H9 (cell line): ENCODE measurements around the gene EPB41. TPM values are rescaled to one million over a fixed set of nuclear protein-coding genes. Genes with fewer than 3 reads are reported as not detected.

ENCODE experiments used
- DNase-seq: peaks from one replicate; pipeline ENCODE4 v3.0.0-alpha.2; 2017
- H2AFZ ChIP-seq: one replicate; pipeline ENCODE4 v1.6.1; 2013; ENCODE audit warnings: mild to moderate bottlenecking, low read length, control low read depth, moderate library complexity
- H2AK5ac ChIP-seq: 2 replicates; pipeline ENCODE4 v1.6.1; 2013; ENCODE audit warnings: low read length, control low read depth, mixed read lengths; ENCODE audit not compliant: insufficient read length
- H2BK120ac ChIP-seq: one replicate; pipeline ENCODE4 v1.6.1; 2013; ENCODE audit warnings: low read depth, mild to moderate bottlenecking, low read length, control low read depth, inconsistent platforms; ENCODE audit not compliant: poor library complexity, severe bottlenecking
- H2BK12ac ChIP-seq: 2 replicates; pipeline ENCODE4 v1.6.1; 2013; ENCODE audit warnings: low read length, control low read depth, mixed read lengths, low read depth; ENCODE audit not compliant: insufficient read length
- H2BK15ac ChIP-seq: 2 replicates; pipeline ENCODE4 v1.6.1; 2013; ENCODE audit warnings: low read depth, low read length, control low read depth
- H2BK20ac ChIP-seq: one replicate; pipeline ENCODE4 v1.6.1; 2013; ENCODE audit warnings: low read depth, mild to moderate bottlenecking, low read length, control low read depth, inconsistent platforms; ENCODE audit not compliant: poor library complexity, severe bottlenecking
- H2BK5ac ChIP-seq: 2 replicates; pipeline ENCODE4 v1.6.1; 2013; ENCODE audit warnings: low read length, control low read depth, mixed read lengths; ENCODE audit not compliant: insufficient read length
- H3K14ac ChIP-seq: 2 replicates; pipeline ENCODE4 v1.6.1; 2013; ENCODE audit warnings: low read length, control low read depth; ENCODE audit not compliant: insufficient read depth
- H3K18ac ChIP-seq: 2 replicates; pipeline ENCODE4 v1.6.1; 2013; ENCODE audit warnings: low read depth, mild to moderate bottlenecking, mixed read lengths, low read length, control low read depth; ENCODE audit not compliant: insufficient read length
- H3K23ac ChIP-seq: 2 replicates; pipeline ENCODE4 v1.6.1; 2013; ENCODE audit warnings: low read length, control low read depth, mixed read lengths, low read depth; ENCODE audit not compliant: insufficient read length
- H3K23me2 ChIP-seq: 2 replicates; pipeline ENCODE4 v1.6.1; 2013; ENCODE audit warnings: low read depth, mild to moderate bottlenecking, mixed read lengths, low read length, control low read depth; ENCODE audit not compliant: insufficient read length, poor library complexity, severe bottlenecking
- H3K27ac ChIP-seq: 2 replicates; pipeline ENCODE4 v1.5.1; 2013; ENCODE audit warnings: low read length, control low read depth, mixed read lengths, low read depth; ENCODE audit not compliant: insufficient read length
- H3K27me3 ChIP-seq: 2 replicates; pipeline ENCODE4 v1.6.1; 2013; ENCODE audit warnings: low read length, control low read depth, inconsistent platforms; ENCODE audit not compliant: insufficient read depth
- H3K4ac ChIP-seq: 2 replicates; pipeline ENCODE4 v1.6.1; 2013; ENCODE audit warnings: low read depth, mild to moderate bottlenecking, control low read depth, inconsistent platforms, low read length, moderate library complexity
- H3K4me1 ChIP-seq: 2 replicates; pipeline ENCODE4 v1.6.1; 2013; ENCODE audit warnings: low read length, control low read depth, inconsistent platforms; ENCODE audit not compliant: insufficient read depth
- H3K4me2 ChIP-seq: 2 replicates; pipeline ENCODE4 v1.6.1; 2013; ENCODE audit warnings: low read length, control low read depth, mixed read lengths; ENCODE audit not compliant: insufficient read length, insufficient read depth
- H3K56ac ChIP-seq: 2 replicates; pipeline ENCODE4 v1.6.1; 2013; ENCODE audit warnings: low read depth, mild to moderate bottlenecking, mixed read lengths, low read length, control low read depth; ENCODE audit not compliant: insufficient read length
- H3K79me1 ChIP-seq: 2 replicates; pipeline ENCODE4 v1.6.1; 2013; ENCODE audit warnings: low read depth, mild to moderate bottlenecking, moderate library complexity, low read length, control low read depth, inconsistent platforms; ENCODE audit not compliant: insufficient read depth, poor library complexity, severe bottlenecking
- H3K79me2 ChIP-seq: 2 replicates; pipeline ENCODE4 v1.6.1; 2013; ENCODE audit warnings: low read length, control low read depth, inconsistent platforms; ENCODE audit not compliant: insufficient read depth
- H3K9ac ChIP-seq: 2 replicates; pipeline ENCODE4 v1.6.1; 2013; ENCODE audit warnings: low read length, control low read depth, mixed read lengths; ENCODE audit not compliant: insufficient read length; ENCODE audit errors: extremely low read depth
- H3K9me3 ChIP-seq: one replicate; pipeline ENCODE4 v1.6.1; 2013; ENCODE audit warnings: low read depth, low read length, inconsistent platforms; ENCODE audit not compliant: control insufficient read depth
- H3T11ph ChIP-seq: one replicate; pipeline ENCODE4 v1.6.1; 2013; ENCODE audit warnings: mild to moderate bottlenecking, low read length, control low read depth, inconsistent platforms
- H4K20me1 ChIP-seq: one replicate; pipeline ENCODE4 v1.6.1; 2013; ENCODE audit not compliant: control insufficient read depth, insufficient read length, insufficient read depth
- H4K5ac ChIP-seq: 2 replicates; pipeline ENCODE4 v1.6.1; 2013; ENCODE audit warnings: low read depth, mild to moderate bottlenecking, mixed read lengths, low read length, control low read depth; ENCODE audit not compliant: insufficient read length
- H4K8ac ChIP-seq: replicated peaks from 2 replicates; pipeline ENCODE4 v1.6.1; 2013; ENCODE audit warnings: low read length, control low read depth, mixed read lengths, low read depth; ENCODE audit not compliant: insufficient read length
- H4K91ac ChIP-seq: 2 replicates; pipeline ENCODE4 v1.6.1; 2013; ENCODE audit warnings: low read depth, mild to moderate bottlenecking, moderate library complexity, mixed read lengths, low read length, control low read depth; ENCODE audit not compliant: insufficient read length
- H3K27ac Mint-ChIP-seq, 3 experiments: 2 replicates in 2 of 3; 3 replicates in 1 of 3; pipeline ENCODE4 v1.8.0; 2020 to 2021; ENCODE audit warnings: mixed read lengths in 3 of 3, mild to moderate bottlenecking in 1 of 3, moderate library complexity in 1 of 3
- H3K27me3 Mint-ChIP-seq: 2 replicates; pipeline ENCODE4 v1.8.0; 2021; ENCODE audit warnings: low read depth, mild to moderate bottlenecking, moderate library complexity, mixed read lengths
- H3K36me3 Mint-ChIP-seq, 3 experiments: 2 replicates in 2 of 3; 3 replicates in 1 of 3; pipeline ENCODE4 v1.8.0; 2020 to 2021; ENCODE audit warnings: low read depth in 3 of 3, mixed read lengths in 3 of 3; ENCODE audit not compliant: insufficient read depth in 1 of 3
- H3K4me1 Mint-ChIP-seq, 2 experiments: 2 replicates each; pipeline ENCODE4 v1.8.0; 2020; ENCODE audit warnings: mixed read lengths in 2 of 2
- H3K4me3 Mint-ChIP-seq, 2 experiments: 2 replicates in 1 of 2; 3 replicates in 1 of 2; pipeline ENCODE4 v1.8.0; 2020 to 2021; ENCODE audit warnings: mild to moderate bottlenecking in 2 of 2, mixed read lengths in 2 of 2, moderate library complexity in 1 of 2
- H3K9me3 Mint-ChIP-seq, 2 experiments: 2 replicates in 1 of 2; 3 replicates in 1 of 2; pipeline ENCODE4 v1.8.0; 2020; ENCODE audit warnings: mild to moderate bottlenecking in 2 of 2, mixed read lengths in 2 of 2, moderate library complexity in 1 of 2
- WGBS: extraction: QIAGEN DNeasy Blood & Tissue Kit; methylation state at CpG from one replicate; pipeline ENCODE4 v1.1.7; 2013; ENCODE audit warnings: missing lambda C conversion rate, low lambda C conversion rate, mixed read lengths; ENCODE audit not compliant: insufficient read length; ENCODE audit errors: extremely low coverage; 5-methylcytosine and 5-hydroxymethylcytosine counted together
- total RNA-seq: library from RNA; stranded (reverse); gene quantifications from 2 replicates; pipeline ENCODE4 v1.2.1, GENCODE V29; 2021
- TF ChIP-seq, protein P1 (sequence below): fragments of 200-600 bp; sonication (generic); conservative IDR thresholded peaks from 3 replicates; pipeline ENCODE4 v1.8.0; 2021; ENCODE audit warnings: antibody characterized with exemption, mild to moderate bottlenecking

Gene EPB41
- total RNA-seq, 1 experiment from 2014 or later, result 75.4 TPM

DNA sequence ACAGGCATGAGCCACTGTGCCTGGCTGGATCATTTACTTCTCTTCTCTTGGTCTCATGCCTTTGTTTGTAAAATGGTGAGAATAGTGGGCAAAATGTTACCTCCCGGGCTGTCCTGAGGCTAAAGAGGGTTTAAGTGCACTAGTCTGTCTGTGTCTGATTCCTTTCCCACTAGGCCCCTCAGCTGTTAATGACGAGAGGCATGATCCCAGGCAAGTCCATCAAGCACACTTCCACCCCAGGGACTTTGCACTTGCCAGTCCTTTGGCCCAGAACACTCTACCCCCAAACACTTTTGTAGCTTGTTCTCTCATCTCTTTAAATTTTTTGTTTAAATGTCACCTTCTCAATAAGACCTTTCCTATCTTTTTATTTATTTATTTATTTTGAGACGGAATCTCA lies 13.8 kb upstream of the EPB41 start:
- H3T11ph ChIP-seq, result no peak overlapping the region
- H3K27me3 Mint-ChIP-seq, result no peaks in the 10 kb centered on the region
- H3K23ac ChIP-seq, result no peak overlapping the region
- H2BK5ac ChIP-seq, result no peak overlapping the region
- no peak for DNase-seq
- H2BK12ac ChIP-seq, result no peak overlapping the region
- H3K79me1 ChIP-seq, result no peaks in the 10 kb centered on the region
- H4K91ac ChIP-seq, result no peak overlapping the region
- no peak overlapping the region for H3K9ac ChIP-seq
- H2BK20ac ChIP-seq, result no peak overlapping the region
- H3K9me3 ChIP-seq, result no peaks in the 10 kb centered on the region
- peaks cover 0 to 4% of the 10 kb centered on the region in 2 experiments; a peak in 1 of 5 replicates for H3K9me3 Mint-ChIP-seq
- no peak overlapping the region for H2BK120ac ChIP-seq
- H2AFZ ChIP-seq, result no peak overlapping the region
- WGBS, result no CpG with 5 or more reads among the region's 3 CpGs
- H3K27ac Mint-ChIP-seq, result no peak overlapping the region
- H4K5ac ChIP-seq, result no peak overlapping the region
- H2BK15ac ChIP-seq, result no peak overlapping the region
- H3K27me3 ChIP-seq, result no peaks in the 10 kb centered on the region
- H3K14ac ChIP-seq, result no peak overlapping the region
- H3K56ac ChIP-seq, result no peak overlapping the region
- no peak overlapping the region for H3K4me2 ChIP-seq
- H3K4me3 Mint-ChIP-seq, result no peak overlapping the region
- no peak overlapping the region for H3K18ac ChIP-seq
- H3K4me1 Mint-ChIP-seq, result peaks cover 6% of the 10 kb centered on the region in 2 experiments
- no peaks in the 10 kb centered on the region for H3K23me2 ChIP-seq
- H3K36me3 Mint-ChIP-seq, result no peaks in the 10 kb centered on the region
- no peak overlapping the region for H2AK5ac ChIP-seq
- no peak overlapping the region for H3K27ac ChIP-seq
- no peak overlapping the region for H3K4ac ChIP-seq
- TF ChIP-seq, protein P1, sequence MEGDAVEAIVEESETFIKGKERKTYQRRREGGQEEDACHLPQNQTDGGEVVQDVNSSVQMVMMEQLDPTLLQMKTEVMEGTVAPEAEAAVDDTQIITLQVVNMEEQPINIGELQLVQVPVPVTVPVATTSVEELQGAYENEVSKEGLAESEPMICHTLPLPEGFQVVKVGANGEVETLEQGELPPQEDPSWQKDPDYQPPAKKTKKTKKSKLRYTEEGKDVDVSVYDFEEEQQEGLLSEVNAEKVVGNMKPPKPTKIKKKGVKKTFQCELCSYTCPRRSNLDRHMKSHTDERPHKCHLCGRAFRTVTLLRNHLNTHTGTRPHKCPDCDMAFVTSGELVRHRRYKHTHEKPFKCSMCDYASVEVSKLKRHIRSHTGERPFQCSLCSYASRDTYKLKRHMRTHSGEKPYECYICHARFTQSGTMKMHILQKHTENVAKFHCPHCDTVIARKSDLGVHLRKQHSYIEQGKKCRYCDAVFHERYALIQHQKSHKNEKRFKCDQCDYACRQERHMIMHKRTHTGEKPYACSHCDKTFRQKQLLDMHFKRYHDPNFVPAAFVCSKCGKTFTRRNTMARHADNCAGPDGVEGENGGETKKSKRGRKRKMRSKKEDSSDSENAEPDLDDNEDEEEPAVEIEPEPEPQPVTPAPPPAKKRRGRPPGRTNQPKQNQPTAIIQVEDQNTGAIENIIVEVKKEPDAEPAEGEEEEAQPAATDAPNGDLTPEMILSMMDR, result no peak
- no peaks in the 10 kb centered on the region for H3K79me2 ChIP-seq
- no peaks in the 10 kb centered on the region for H3K4me1 ChIP-seq
- no peaks in the 10 kb centered on the region for H4K20me1 ChIP-seq
- H4K8ac ChIP-seq, result no peak overlapping the region
